HG02852 (cell line): ENCODE data around the gene THBS4.
"Not testable (repeated sequence)": the region's sequence is repeated elsewhere in the genome, so short reads cannot be mapped to it uniquely, and the experiment has no call there.

Experiments used
- ATAC-seq: cut with Tn5 transposase; IDR thresholded peaks from one replicate; pipeline ENCODE4 v1.9.1; 2021; ENCODE audit warnings: mild to moderate bottlenecking, moderate library complexity; ENCODE audit not compliant: unreplicated experiment

THBS4 gene

DNA sequence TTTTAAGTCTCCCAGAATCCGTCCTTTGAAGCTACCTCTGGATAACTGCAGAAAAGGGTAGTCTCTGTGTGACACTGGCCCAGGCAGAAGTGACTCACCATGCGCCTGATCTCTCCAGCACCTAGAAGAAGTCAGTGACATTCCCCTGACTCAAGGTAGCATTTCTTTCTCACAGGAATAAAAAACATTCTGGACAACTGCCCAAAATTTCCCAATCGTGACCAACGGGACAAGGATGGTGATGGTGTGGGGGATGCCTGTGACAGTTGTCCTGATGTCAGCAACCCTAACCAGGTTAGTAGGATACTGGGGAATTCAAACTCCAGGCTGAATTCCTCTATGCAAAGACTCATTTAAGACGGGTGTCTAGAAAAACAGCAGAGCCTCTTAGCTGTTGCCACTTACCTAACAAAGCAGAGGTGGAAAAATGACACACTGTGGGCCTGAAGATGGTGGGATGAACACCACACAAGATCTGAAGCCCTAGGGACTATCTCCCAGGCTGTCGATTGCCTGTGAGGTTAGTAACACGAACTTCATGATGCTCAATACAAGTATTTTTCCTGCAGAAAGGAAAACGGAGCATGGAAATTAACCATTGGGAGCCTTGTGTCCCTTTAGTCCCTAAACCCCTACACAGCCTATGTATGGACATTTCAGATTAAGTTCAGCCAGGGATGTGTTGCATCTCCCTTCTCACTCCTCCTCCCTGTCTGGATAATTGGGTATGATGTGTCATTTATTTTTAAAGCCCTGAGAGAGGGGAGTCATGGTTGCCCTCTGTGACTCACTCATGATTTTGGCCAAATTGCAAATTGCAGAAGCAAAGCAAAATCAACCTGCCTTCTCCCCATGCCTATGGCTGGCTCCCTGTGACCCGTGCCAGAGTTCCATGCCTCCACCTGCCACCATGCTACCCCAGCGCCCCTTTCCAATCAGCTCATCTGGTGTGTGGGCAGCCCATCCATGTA lies 37.2 kb downstream of the THBS4 start:
- no peak for ATAC-seq

DNA sequence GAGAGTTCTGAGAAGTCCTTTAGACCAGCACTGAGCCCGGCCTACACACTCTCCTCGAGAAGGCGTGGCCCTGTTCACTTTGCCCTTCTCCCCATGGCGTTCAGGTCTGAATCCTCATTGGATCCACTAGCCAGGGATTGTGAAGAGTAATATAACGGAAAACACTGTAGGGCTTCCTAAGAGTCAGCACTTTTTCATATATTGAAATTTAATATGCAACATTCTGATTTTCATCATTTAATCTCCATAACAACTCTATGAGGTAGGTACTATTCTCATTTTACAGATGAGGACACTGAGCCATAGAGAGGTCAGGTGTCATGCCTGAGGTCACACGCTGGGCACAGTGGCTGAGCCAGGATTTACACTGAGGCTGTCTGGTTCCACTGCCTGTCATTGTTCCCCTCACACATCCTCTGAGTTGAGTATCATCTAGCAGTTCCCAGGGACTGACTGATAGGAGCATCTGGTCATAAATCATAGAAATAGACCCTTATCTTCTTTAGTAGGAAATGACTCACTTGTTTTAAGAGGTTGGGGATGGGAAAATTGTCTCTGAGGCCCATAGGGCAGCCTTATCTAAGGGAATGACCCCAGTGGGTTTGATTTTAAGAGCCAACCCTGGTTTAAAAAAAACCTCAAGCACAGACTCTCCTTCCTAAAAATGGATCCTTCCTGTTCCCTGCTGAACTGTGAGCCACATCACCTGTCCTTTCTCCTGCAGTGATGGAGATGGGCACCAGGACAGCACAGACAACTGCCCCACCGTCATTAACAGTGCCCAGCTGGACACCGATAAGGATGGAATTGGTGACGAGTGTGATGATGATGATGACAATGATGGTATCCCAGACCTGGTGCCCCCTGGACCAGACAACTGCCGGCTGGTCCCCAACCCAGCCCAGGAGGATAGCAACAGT lies 41.2 kb downstream of the THBS4 start:
- no peak for ATAC-seq

DNA sequence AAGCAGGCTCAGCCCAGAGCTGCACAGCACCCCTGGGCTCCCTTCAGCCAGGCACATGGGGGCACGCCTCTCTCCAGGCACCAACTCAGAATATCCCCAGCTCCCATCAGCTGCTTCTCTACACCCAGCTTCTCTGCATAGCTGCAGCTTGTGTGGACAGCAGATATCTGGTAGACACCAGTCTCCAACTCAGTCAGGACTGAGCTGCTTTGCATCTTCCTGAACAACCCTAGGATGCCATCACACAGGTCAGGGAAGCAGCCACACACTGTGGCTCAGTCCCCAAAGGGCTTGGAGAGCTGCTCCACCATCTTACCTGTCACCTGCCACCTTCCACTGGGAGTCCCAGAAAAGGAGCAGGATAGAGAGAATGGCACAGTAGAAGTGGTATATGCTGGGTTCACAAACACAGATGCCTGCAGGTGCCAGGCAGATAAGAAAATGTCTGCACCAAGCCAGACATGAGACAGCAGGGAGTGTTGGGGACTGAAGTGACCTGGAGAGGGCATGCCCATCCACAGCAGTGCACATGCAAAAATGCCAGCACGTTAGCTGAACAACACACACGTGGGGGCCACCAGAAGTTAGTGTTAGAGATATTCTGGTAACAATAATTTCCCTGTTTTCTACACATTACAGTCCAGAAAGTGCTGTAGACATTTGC lies 42.0 kb downstream of the THBS4 start:
- no peak for ATAC-seq

DNA sequence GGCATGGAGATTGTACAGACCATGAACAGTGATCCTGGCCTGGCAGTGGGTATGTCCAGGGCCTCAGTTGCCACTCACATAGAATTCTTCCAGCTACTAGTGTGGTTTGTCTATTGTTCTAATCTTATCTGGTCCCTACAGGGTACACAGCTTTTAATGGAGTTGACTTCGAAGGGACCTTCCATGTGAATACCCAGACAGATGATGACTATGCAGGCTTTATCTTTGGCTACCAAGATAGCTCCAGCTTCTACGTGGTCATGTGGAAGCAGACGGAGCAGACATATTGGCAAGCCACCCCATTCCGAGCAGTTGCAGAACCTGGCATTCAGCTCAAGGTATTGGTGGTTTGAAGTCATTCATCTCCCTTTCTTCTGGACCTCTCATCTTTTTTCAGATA lies 43.8 kb downstream of the THBS4 start:
- no peak for ATAC-seq

DNA sequence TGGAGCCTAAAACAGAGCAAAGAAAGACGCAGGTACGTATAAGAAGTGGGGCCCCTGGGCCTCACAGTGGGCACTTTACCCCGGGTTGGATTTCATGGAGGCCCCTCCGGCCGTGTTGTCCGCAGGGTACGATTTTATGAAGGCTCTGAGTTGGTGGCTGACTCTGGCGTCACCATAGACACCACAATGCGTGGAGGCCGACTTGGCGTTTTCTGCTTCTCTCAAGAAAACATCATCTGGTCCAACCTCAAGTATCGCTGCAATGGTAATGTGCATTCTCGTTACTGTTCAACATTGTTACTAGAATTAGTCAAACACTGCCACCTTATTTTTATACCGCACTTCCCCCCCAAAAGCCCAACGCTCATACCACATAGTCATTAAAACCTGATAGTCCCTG lies 47.1 kb downstream of the THBS4 start:
- no peak for ATAC-seq

DNA sequence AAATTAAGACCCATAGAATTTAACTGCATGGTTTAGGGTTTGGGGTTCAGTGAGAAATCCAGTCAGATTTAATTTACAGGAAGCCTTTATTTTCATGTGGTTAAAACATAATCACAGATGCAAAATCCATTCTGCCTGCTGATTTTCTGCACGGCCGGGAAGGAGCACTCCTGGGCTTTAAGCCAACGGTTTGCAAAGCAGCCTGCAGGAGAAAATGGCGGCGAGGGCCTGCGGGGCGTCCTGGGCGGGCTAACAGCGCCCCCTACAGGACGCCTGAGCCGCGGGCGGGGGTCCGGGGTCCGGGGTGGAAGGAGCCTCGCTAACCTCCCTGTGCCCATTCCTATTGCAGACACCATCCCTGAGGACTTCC lies 47.6 kb downstream of the THBS4 start:
- ATAC-seq = no peak

DNA sequence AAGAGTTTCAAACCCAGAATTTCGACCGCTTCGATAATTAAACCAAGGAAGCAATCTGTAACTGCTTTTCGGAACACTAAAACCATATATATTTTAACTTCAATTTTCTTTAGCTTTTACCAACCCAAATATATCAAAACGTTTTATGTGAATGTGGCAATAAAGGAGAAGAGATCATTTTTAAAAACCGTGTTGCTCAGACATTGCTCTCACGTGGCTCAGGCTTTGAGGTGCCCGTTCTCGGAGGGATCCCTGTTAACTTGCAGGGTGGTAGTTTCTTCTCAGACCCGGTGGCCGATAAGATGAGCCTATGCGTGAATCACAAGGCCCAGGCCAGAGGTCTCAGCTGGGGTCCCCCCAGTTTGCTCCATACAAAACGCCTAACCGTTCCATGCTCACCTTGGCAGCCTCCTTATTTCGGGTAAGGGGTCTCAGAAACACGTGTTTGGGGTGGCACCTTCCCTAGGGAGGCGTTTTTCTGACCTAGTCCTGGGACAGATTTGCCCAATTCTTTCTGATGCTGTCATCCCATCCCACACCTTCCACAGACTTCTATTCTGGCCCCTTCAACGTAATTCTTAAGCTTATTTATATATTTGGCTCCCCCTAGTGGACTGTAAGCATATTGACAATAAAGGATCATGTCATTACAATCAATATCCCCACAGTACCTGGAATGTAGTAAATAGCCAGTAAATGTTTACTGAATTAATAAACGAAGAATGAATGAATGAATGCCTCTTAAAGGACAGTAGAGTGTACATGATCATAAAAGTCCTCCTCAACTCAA lies 48.1 kb downstream of the THBS4 start:
- peak; percentile 59 for ATAC-seq

DNA sequence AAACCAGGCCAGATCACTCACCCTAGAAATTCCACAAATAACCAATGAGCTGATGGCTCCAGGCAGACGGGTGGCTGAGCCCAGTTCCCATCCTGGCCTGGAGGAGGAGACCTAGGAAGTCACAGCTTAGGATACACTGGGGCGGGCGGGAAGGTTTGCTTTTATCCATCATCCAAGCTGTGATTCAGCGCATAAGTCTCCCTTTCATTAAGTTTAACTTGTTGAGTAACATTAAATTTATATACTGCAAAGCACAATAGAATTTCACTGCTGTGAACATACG lies 55.7 kb downstream of the THBS4 start:
- ATAC-seq = no peak

DNA sequence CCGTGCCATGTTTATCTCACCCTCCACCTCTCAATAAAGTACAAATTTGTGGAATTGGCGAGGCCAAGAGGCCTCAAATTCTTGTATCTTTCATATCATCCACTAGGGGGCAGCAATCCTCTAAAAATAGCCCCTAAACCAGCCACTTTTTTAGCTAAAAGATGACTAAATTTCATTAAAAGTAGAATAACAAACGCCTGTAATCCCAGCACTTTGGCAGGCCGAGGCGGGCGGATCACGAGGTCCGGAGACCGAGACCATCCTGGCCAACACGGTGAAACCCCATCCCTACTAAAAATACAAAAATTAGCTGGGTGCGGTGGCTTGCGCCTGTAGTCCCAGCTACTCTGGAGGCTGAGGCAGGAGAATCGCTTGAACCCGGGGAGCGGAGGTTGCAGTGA lies 56.6 kb downstream of the THBS4 start:
- not testable (repeated sequence) for ATAC-seq

DNA sequence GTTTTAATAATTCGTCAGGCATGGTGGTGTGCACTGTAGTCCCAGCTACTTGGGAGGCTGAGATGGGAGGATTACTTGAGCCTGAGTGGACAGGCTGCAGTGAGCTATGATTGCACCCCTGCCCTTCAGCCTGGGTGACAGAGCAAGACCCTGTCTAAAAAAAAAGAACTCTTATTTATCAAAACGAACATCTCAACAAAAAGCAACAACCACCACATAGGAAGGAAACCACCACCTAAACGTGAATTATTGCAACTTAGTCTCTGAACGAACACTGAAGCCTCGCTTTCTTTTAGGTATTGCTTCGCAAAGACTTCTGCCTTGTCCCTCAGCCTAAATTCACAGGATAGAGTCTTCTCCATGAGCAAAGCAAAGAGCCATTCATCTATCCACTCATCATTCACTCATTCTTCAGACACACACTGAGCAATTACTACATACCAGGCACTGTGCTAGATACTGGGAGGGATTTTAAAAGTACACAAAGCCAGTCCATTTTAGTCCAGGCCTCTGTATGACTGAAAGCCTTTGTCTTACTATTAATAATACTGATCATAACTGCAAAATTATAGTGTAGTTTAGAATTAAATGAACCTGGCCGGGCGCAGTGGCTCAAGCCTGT lies 57.4 kb downstream of the THBS4 start:
- no peak for ATAC-seq

DNA sequence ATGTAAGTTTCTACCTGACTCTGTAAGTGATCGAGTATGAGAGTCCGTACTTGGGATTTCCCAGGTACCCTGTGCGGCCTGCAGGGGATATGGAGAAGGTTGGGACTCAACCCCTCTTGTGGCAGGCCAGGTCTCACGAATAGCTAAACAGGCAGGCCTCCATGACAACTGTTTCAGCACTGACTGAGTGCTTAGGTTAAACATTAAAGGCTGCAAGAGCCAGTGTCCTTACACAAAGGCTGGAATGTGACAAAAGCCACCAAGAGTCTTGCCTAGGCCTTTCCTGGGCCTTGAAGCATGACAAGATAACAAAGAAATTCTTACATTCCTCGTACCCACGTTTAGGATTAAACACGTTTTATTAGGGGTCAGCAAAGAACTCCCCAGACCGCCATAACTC lies 58.6 kb downstream of the THBS4 start:
- no peak for ATAC-seq

DNA sequence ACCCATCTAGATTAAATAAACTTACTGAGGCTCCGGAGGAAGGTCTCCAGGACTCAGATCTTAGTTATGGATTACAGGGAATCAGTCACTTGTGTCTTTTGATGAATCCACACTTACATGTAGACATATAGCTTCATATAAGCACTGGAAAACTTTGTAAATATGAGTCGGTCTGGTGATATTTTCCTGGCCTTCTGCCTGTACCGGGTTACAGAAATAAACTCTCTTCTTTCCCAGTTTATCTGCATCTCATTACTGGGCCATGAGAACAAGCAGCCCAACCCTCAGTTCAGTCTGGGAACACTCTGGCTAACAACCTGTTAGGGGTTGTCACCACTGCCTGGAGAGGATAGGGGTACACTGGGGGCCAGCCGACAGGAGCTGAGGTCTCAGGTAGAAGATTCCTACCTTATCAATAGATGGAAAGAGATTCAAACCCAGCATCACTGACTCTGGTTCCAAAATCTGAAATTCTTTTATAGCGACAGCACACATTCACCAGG lies 59.1 kb downstream of the THBS4 start:
- no peak for ATAC-seq

DNA sequence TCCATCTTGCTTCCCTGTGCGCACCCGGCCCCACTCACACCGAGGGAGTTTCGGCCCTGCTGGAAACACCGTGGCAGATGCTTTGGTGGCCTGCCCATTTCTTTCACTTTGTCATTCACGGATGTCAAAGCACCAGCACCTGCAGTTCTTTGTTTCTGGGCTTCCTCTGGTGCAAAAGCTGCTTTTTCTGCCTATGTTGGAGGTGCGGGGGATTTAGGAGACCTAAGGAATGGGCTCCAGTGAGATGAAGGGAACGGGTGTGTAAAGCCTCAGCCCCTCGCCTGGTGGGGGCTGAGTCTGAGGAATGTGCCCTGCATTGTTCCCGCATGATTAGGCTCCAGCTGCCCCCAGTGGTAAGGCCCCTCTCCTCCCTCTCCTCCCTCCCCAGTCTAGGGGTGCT lies 62.3 kb downstream of the THBS4 start:
- ATAC-seq = no peak

DNA sequence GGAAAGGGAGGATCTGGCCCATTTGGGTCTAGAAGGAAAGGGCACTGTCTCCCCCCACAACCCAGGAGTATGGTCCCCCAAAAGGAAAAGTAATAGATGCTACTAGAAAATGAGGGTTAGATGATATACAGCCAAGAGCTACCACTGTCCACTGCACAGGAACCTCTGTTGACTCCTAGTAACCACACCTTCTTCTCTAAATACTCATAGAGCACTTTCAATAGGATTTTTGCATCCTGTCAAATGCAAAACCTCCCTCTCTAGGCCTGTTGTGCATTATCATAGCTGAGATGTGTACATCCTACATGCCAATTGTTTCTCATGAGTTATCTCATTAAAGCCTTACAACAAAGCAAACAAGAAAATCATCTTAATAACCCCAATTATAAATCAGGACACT lies 66.8 kb downstream of the THBS4 start:
- no peak for ATAC-seq

DNA sequence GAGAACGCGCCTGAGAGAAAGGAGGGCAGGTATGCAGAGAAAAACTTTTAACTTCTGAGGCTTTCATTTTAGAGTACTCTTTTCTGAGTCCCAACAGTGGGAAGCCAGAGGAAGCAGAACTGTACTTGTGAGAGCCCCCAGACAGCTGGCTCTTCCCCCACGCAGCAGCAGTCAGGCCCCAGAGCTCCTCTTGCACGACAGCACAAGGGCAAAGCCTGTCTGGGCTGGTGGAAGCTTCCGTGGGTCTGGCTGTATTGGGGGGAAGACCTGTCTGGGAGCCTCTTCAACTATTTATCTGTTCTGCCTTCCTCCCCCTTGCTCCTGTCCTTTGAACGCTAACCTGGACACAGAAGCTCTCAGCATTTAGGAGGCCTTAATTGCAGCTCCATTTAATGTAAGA lies 68.2 kb downstream of the THBS4 start:
- ATAC-seq = no peak

DNA sequence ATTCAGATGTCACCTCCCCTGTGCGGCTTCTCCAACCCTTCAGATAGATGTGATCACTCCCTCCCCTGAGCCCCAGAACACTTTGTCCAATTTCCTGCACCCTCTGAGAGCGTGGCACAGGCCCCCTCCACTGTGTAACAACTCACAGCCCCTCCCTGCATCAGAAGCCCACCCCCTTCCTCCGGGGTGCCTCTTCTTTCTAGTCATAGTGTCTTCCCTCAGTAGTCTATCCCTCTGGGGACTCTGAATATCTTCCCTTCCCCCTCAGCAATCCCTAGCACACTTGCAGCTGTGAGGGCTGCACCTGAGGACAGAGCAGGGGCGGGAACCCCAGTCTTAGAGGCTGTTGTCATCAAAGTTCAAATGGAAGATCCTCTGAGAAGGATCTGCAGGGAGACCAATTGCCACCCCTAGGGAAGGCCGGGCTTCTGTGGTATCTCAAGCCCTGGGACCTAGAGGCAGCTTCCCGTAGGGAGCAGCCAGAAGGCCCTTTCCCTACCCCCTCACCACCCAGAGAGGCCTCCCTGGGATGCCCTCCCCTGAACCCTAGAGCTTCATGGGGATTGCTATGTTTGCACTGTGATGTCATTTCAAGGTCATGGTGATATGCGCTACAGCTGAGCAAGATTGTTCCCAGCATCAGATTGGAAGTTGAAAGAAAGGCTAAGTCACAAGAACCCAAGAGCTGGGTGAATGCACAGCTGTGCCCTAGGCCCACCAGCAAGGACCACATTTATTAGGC lies 70.7 kb downstream of the THBS4 start:
- no peak for ATAC-seq

DNA sequence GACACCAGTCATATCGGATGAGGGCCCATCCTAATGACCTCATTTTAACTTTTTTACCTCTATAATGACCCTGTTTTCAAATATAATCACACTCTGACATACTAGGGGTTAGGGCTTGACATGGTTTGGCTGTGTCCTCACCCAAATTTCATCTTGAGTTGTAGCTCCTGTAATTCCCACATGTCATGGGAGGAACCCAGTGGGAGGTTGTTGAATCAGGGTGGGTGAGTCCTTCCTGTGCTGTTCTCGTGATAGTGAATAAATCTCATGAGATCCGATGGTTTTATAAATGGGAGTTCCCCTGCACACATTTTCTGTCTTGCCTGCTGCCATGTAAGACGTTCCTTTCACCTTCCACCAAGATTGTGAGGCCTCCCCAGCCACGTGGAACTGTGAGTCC lies 71.8 kb downstream of the THBS4 start:
- ATAC-seq = no peak

DNA sequence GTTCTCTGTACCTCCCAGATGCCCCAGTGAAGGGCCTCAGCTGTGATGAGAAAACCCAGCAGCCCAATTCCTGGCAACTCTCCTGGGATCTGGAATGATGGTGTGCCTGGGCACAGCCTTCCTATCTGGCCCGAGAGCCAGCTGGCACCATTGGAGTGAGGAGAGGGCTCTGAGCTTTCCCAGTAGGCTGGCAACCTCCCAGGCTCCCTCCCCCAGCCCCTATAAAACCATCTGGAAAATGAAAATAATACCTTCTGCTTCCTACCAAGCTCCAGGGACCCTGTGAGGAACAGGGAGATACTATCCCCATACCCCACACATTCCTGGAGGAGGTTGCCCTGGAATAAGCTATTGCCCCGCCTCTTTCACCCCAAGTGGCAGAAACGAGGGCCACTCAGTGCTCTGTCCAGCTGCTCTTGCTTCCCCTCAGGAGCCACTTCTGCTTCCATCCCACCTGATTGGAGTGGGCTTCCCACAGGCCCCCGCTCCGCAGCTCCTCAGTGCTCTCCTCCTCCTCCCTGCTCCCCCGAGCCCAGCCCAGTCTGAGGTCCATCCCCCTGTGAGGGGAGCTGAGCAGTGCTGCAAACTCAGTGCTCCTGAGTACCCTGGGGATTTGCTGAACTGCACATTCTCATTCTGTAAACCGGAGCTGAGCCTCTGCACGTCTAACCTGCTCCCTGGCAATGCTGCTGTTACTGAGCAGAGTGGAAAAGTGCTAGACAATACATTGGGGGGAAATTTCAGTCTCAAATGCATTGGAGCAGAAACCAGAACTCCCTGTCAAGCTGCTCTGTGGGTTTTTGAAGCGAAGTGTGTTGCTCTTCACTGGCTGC lies 74.7 kb downstream of the THBS4 start:
- ATAC-seq = no peak
